ENCODE data around the gene CERS5.

Gene CERS5

GRCh38 chr12:50120521-50120920 lies 46.6 kb downstream of the CERS5 start:
- no peak overlapping the region for H3K4me3 ChIP-seq (ENCODE audit: low read length)
- DNase-seq (ENCODE audit: low read depth), result no peak
- TF ChIP-seq, protein P1, sequence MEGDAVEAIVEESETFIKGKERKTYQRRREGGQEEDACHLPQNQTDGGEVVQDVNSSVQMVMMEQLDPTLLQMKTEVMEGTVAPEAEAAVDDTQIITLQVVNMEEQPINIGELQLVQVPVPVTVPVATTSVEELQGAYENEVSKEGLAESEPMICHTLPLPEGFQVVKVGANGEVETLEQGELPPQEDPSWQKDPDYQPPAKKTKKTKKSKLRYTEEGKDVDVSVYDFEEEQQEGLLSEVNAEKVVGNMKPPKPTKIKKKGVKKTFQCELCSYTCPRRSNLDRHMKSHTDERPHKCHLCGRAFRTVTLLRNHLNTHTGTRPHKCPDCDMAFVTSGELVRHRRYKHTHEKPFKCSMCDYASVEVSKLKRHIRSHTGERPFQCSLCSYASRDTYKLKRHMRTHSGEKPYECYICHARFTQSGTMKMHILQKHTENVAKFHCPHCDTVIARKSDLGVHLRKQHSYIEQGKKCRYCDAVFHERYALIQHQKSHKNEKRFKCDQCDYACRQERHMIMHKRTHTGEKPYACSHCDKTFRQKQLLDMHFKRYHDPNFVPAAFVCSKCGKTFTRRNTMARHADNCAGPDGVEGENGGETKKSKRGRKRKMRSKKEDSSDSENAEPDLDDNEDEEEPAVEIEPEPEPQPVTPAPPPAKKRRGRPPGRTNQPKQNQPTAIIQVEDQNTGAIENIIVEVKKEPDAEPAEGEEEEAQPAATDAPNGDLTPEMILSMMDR (conservative IDR thresholded peaks at IDR 0.05; ENCODE audit: low read length), result no peak

DNA sequence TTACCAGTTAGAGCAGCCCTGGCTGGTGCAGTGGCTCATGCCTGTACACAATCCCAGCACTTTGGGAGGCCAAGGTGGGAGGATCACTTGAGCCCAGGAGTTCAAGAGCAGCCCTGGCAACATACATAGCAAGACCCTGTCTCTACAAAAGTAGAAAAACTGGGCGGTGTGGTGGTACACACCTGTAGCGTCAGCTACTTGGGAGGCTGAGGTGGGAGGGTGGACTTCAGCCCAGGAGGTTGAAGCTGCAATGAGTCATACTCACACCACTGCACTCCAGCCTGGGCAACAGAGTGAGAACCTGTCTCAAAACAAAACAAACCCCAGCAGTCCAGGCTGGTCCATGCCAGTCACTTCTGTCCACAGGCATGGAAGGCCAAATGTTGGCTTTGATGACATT lies 47.8 kb downstream of the CERS5 start:
- no peak for DNase-seq (ENCODE audit: low read depth)
- TF ChIP-seq, protein P1 (conservative IDR thresholded peaks at IDR 0.05; ENCODE audit: low read length), result no peak
- H3K4me3 ChIP-seq (ENCODE audit: low read length), result no peak overlapping the region

GRCh38 chr12:50117057-50117622 lies 50.0 kb downstream of the CERS5 start:
- DNase-seq (ENCODE audit: low read depth), result no peak
- TF ChIP-seq, protein P1 (conservative IDR thresholded peaks at IDR 0.05; ENCODE audit: low read length), result no peak
- H3K4me3 ChIP-seq (ENCODE audit: low read length), result no peak overlapping the region

- TF ChIP-seq, protein P1 (conservative IDR thresholded peaks at IDR 0.05; ENCODE audit: low read length), result no peak
- H3K4me3 ChIP-seq (ENCODE audit: low read length), result peak overlapping the region; percentile 100
- no peak for DNase-seq (ENCODE audit: low read depth)
Observed at GRCh38 chr12:50112456-50113218, 54.5 kb downstream of the CERS5 start.

DNA sequence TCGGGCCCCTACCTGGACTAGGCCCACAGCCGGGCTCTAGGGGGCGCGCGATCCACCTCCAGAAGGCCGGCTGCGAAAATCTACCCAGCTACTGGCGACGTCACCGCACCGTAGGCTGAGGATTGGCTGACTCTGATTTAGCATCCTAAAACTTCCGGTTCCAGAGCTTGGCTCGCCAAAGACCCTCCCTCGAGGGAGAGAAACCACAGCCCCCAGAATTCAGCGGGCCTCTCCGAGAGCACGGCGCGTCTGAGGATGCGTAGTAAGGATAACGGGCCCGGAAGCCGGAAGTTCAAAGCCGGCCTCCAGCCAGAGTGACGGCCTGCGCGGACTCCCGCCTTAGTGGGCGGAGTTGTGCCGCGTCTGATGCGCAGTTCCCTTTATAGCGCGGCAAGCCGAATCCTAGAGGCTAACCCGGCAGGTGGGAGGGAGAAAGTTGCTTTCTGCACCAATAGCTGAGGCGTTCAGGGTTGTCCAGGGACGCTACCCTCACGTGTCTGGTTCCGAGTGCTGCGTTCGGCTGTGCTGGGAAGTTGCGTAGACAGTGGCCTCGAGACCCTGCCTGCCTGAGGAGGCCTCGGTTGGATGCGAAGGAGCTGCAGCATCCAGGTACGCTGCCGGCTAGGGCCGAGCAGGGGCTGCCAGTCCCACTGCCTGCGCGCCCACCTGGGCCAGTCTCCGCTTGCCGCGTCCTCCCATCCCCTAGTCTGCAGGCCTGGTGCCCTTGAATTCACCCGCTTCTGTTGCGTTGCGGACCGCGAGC lies 55.3 kb downstream of the CERS5 start, which contains the start of gene COX14:
Gene COX14, plus strand, starts transcription at position 544 of the 763 bp plus-strand sequence. CDS start 7,808 bp downstream, outside the sequence.
- H3K4me3 ChIP-seq (ENCODE audit: low read length), result peak within 1 kb of the TSS; percentile 100
- TF ChIP-seq, protein P1 (conservative IDR thresholded peaks at IDR 0.05; ENCODE audit: low read length), result peak; percentile 74
- peak; percentile 99 for DNase-seq (ENCODE audit: low read depth)

DNA sequence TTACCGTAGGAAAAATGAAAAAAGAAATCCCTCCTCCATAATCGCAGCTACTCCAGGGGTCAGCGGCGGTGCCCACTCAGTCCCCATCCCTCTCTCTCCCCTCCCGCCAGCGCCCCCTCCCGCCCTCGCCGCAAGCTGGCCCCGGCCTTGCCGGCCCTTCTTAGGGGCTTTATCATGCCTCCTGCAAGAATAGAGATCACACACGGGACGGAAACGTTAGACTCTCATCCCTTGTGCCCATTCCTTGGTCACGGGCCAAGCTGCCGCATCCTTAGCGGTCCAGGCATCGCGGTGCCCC lies 55.8 kb downstream of the CERS5 start:
- H3K4me3 ChIP-seq (ENCODE audit: low read length), result peak overlapping the region; percentile 44
- TF ChIP-seq, protein P1 (conservative IDR thresholded peaks at IDR 0.05; ENCODE audit: low read length), result no peak
- no peak for DNase-seq (ENCODE audit: low read depth)
